Nephron progenitor cell (in vitro differentiated cells): Measurements from ENCODE around the gene ABCF1.

Experiments
- DNase-seq: peaks from one replicate; pipeline ENCODE4 v3.0.0; 2021
- H3K27ac Mint-ChIP-seq: 2 replicates; pipeline ENCODE4 v1.8.0; 2021; ENCODE audit warnings: mild to moderate bottlenecking, moderate library complexity, mixed read lengths
- H3K27me3 Mint-ChIP-seq: 2 replicates; pipeline ENCODE4 v1.8.0; 2021; ENCODE audit warnings: mild to moderate bottlenecking, low read depth, mixed read lengths; ENCODE audit not compliant: poor library complexity
- H3K36me3 Mint-ChIP-seq: 2 replicates; pipeline ENCODE4 v1.8.0; 2021; ENCODE audit warnings: low read depth, mixed read lengths
- H3K4me1 Mint-ChIP-seq: 2 replicates; pipeline ENCODE4 v1.8.0; 2021; ENCODE audit warnings: mixed read lengths
- H3K4me3 Mint-ChIP-seq: 2 replicates; pipeline ENCODE4 v1.8.0; 2021; ENCODE audit warnings: mild to moderate bottlenecking, moderate library complexity, mixed read lengths
- H3K9me3 Mint-ChIP-seq: 2 replicates; pipeline ENCODE4 v1.8.0; 2021; ENCODE audit warnings: mild to moderate bottlenecking, moderate library complexity, mixed read lengths
- CTCF ChIP-seq: fragments of 200-600 bp; sonication (generic); IDR thresholded peaks from 2 replicates; pipeline ENCODE4 v1.5.0; 2021; ENCODE audit warnings: antibody characterized with exemption

The ABCF1 gene

GRCh38 chr6:30556066-30556905 is 15.0 kb upstream of the ABCF1 start, which contains the start of gene GNL1:
Gene GNL1, minus strand, starts transcription at chr6:30556489. Its CDS starts 286 bp downstream, at chr6:30556203.
- DNase-seq: peak; percentile 92
- H3K27ac Mint-ChIP-seq: peak within 1 kb of the TSS; percentile 100
- H3K9me3 Mint-ChIP-seq: no peaks in the 10 kb centered on the region
- H3K4me1 Mint-ChIP-seq: peaks cover 48% of the 10 kb centered on the region
- no peaks in the 10 kb centered on the region for H3K27me3 Mint-ChIP-seq
- H3K36me3 Mint-ChIP-seq: peaks cover 48% of the 10 kb centered on the region
- H3K4me3 Mint-ChIP-seq: peak within 1 kb of the TSS; percentile 99
- TF ChIP-seq CTCF: no peak

- H3K27ac Mint-ChIP-seq: peak within 1 kb of the TSS; percentile 100
- H3K9me3 Mint-ChIP-seq: no peaks in the 10 kb centered on the region
- TF ChIP-seq CTCF: no peak
- peaks cover 48% of the 10 kb centered on the region for H3K4me1 Mint-ChIP-seq
- DNase-seq: peak; percentile 85
- H3K4me3 Mint-ChIP-seq: peak within 1 kb of the TSS; percentile 99
- H3K27me3 Mint-ChIP-seq: no peaks in the 10 kb centered on the region
- H3K36me3 Mint-ChIP-seq: peaks cover 49% of the 10 kb centered on the region
Measured at GRCh38 chr6:30556906-30557682, 14.1 kb upstream of the ABCF1 start, which contains the start of gene PRR3. Gene PRR3, plus strand, starts transcription at chr6:30557295. Its CDS starts 50 bp downstream, at chr6:30557345.

GRCh38 chr6:30557683-30557981 is 13.6 kb upstream of the ABCF1 start:
- peaks cover 49% of the 10 kb centered on the region for H3K36me3 Mint-ChIP-seq
- peak overlapping the region; percentile 99 for H3K4me3 Mint-ChIP-seq
- H3K4me1 Mint-ChIP-seq: peaks cover 48% of the 10 kb centered on the region
- H3K9me3 Mint-ChIP-seq: no peaks in the 10 kb centered on the region
- DNase-seq: no peak
- no peaks in the 10 kb centered on the region for H3K27me3 Mint-ChIP-seq
- TF ChIP-seq CTCF: no peak
- peak overlapping the region; percentile 100 for H3K27ac Mint-ChIP-seq

- Mint-ChIP-seq H3K27ac (no peak overlapping the region), H3K27me3 (no peaks in the 10 kb centered on the region), H3K9me3 (no peaks in the 10 kb centered on the region), H3K4me3 (no peak overlapping the region), H3K36me3 (peaks cover 60% of the 10 kb centered on the region), H3K4me1 (peaks cover 26% of the 10 kb centered on the region)
- no peak for TF ChIP-seq CTCF
- DNase-seq: no peak
Measured at GRCh38 chr6:30560930-30561329, 10.3 kb upstream of the ABCF1 start.

- DNase-seq: no peak
- Mint-ChIP-seq H3K27me3 (peaks cover under 1% of the 10 kb centered on the region), H3K4me3 (no peak overlapping the region), H3K27ac (no peak overlapping the region), H3K36me3 (peaks cover 56% of the 10 kb centered on the region), H3K9me3 (no peaks in the 10 kb centered on the region), H3K4me1 (peaks cover 14% of the 10 kb centered on the region)
- TF ChIP-seq CTCF: no peak
Measured at GRCh38 chr6:30562470-30563425, 8.5 kb upstream of the ABCF1 start.
